HG03521 (cell line): ENCODE data around the gene RAB34.
"Not testable (repeated sequence)": the region's sequence is repeated elsewhere in the genome, so short reads cannot be mapped to it uniquely, and the experiment has no call there.

Experiments
- ATAC-seq: cut with Tn5 transposase; IDR thresholded peaks from one replicate; pipeline ENCODE4 v1.9.1; 2021; ENCODE audit warnings: mild to moderate bottlenecking, moderate library complexity; ENCODE audit not compliant: unreplicated experiment

The RAB34 gene

GRCh38 chr17:28746611-28747050 lies 29.0 kb upstream of the RAB34 start:
- ATAC-seq = no peak

- ATAC-seq = no peak
Measured at GRCh38 chr17:28745786-28746411, 28.2 kb upstream of the RAB34 start.

- no peak for ATAC-seq
Measured at GRCh38 chr17:28744972-28745785, 27.5 kb upstream of the RAB34 start.

GRCh38 chr17:28744104-28744971 lies 26.7 kb upstream of the RAB34 start:
- peak; percentile 10 for ATAC-seq

GRCh38 chr17:28743243-28744103 lies 25.8 kb upstream of the RAB34 start, which contains the start of gene TRAF4:
Gene TRAF4 (plus strand): TSS chr17:28744011. CDS start chr17:28744113, 102 bp downstream.
- peak; percentile 63 for ATAC-seq

GRCh38 chr17:28741358-28742349 lies 24.0 kb upstream of the RAB34 start:
- no peak for ATAC-seq

- ATAC-seq = no peak
Measured at GRCh38 chr17:28740406-28741357, 23.0 kb upstream of the RAB34 start.

- ATAC-seq = no peak
Measured at GRCh38 chr17:28738680-28739384, 21.2 kb upstream of the RAB34 start.

GRCh38 chr17:28737770-28738679 lies 20.4 kb upstream of the RAB34 start:
- ATAC-seq = peak; percentile 73

- ATAC-seq = no peak
Measured at GRCh38 chr17:28737316-28737715, 19.6 kb upstream of the RAB34 start.

- not testable (repeated sequence) for ATAC-seq
Measured at GRCh38 chr17:28735913-28736769, 18.5 kb upstream of the RAB34 start.

- ATAC-seq = no peak
Measured at GRCh38 chr17:28735242-28735722, 17.6 kb upstream of the RAB34 start.

GRCh38 chr17:28734712-28735241 lies 17.1 kb upstream of the RAB34 start:
- ATAC-seq = no peak

- no peak for ATAC-seq
Measured at GRCh38 chr17:28733346-28733745, 15.7 kb upstream of the RAB34 start.

- no peak for ATAC-seq
Measured at GRCh38 chr17:28729950-28730330, 12.3 kb upstream of the RAB34 start.
